ENCODE data around the gene CEP41.

Gene CEP41, protein sequence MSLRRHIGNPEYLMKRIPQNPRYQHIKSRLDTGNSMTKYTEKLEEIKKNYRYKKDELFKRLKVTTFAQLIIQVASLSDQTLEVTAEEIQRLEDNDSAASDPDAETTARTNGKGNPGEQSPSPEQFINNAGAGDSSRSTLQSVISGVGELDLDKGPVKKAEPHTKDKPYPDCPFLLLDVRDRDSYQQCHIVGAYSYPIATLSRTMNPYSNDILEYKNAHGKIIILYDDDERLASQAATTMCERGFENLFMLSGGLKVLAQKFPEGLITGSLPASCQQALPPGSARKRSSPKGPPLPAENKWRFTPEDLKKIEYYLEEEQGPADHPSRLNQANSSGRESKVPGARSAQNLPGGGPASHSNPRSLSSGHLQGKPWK

DNA sequence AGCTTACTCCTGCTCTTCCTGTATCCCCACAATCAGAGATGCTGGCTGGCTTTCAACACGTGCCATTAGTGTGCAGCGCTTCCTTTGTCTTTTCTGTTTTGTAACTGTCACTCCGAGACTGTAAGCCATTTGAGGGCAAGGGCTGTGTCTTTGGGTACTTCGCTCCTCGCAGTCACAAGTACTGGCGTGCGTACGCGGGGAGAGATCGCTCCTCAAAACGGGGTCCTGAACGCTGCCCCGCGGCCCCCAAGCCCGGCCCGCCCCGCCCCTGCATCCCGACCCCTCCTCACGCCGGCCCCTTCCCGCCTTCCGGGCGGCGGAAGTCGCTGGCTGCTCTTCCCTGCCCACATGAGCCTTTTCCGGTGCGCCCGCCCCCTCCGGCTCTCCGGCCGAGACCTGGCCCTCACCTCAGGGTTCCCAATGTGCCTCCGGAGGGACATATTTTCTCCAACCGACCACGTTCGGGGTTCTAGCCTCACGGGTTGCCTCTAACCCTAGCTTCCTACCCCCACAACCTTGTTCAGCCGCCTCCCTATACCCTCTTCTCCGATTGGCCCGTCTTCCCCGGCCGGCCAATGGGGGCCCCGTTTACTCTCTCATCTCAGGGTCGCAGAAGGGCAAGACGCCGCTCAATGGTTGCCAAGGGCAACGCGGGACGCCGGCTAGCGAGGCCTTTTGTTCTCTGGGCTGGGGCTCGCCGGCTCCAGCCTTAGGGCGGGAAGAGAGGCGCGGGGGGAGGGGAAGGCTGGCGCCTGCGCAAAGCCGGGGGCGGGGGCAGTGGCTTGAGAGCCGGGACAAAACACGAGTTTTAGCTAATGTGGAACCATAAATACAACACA, at the start of gene CEP41:
CEP41 (minus strand) TSS at position 490 of the 839 bp plus-strand sequence; CDS start at position 440, 50 bp downstream.
- DNase-seq (ENCODE audit: low read depth, low spot score): peak; percentile 90

DNA sequence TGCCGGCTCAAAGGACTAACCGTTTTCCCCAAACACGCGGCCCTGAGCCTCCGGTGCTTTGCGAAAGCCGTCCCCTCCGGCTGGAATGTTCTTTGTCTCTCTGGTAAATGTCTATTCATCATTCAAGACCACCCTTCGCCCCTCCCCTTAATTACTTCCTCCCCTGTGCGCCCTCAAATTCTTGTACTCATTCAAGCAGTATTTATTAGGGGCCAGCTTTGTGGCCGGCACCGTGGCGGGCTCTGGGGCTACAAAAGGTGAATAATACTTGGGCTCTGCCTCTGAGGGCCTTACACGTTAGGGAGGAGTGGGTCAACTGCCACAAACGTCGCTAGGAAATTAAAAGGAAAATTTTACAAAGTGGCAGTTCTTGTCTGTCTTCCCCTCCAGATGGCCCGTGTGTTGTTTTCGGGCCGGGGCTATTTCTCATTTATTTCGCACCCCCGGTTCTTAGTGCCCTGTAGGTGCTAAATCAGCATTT, 49.5 kb upstream of the CEP41 start:
- no peak for DNase-seq (ENCODE audit: low read depth, low spot score)

DNA sequence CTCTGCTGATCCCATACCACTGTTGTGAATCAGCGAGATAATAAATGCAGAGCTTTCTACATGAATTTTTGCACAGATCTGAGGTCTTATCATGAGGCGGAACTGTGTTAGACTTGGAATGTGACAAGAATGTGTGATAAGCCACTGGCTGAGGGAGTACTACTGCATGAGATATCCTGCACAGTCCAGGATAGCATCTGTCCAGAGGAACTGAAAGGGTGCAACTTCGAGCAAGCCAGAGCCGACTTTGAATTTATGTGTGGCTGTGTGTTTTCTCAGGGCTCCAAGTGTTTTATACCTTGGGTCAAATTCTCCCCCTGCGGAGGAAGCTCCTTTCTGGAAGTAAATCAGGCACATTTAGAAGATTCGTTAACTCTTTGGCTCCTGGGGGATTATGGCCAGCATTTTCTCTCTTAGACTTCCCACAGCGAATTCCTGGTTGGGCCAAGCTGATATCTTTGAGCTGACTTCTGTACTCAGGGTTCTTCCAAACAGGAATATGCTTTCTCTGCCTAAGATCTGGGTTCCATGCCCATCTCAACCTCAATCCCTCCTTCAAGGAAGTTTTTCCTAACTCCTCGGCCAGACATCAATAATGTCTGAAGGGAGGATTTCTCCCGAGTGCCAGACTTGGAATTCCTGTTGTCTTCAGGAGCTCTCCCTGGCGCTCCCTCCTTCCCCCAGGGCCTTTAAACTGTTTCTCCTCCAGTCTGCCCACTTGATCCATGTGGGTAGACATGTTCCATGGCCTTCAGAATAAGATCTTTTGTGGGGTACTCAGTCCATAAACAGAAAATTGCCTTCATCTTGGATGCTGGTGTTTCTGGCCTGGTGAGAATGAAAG, 48.5 kb upstream of the CEP41 start:
- no peak for DNase-seq (ENCODE audit: low read depth, low spot score)

DNA sequence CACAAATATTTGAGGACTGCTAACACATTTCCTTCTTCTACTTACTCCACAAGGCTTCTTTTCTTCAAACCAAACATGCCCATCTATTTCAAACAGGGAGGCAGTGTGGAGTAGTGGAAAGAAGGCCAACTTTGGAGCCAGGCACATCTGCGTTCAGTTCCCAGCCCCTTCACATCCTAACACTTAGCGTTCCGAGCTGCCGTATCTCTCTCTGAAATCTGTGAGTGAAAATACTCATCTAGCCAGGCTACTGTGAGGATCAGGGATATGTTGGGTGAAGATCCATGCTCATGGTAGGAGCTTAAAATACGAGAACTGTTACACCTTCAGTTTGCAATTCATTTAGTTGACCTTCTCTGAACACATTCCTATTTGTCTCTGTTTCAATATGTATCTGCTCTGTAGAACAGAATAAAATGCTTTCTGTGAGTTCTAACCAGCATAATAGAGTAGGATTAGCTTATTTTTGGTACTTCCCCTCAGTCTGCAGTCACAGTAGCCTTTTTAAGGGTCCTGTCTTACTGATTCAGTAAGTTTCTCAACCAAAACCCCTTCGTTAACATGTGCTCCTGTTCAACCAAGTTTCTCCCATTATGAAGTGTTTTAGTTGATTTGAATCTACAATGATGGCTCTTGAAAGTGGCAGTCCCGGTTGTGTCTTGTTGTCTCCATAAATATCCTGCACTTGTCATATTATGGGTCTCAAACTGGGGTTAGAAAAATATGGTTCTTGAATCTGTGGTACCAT, 47.8 kb upstream of the CEP41 start:
- DNase-seq (ENCODE audit: low read depth, low spot score): no peak

DNA sequence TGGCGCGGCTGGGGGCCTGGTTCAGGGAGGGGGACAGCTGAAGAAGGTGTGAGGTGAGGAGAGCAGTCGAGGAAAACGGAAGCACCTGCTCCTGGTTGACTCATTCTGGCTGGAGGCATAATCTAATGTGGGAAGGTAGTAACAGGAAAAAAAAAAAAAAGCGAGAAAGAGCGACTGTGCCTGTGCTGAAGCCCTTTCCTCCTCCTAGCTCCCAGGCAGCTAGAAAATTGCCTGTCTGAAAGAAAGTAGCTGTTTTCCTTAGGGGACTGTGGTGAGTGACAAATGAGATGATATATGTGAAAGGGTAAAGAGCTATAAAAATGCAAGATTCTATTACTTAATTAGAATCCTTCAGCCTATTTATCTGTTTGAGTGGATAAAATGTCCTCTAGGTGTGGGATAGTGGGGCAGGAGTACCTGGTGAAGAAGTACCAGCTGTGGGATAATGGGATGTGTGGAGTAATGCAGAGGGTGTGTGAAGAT, 46.2 kb upstream of the CEP41 start:
- DNase-seq (ENCODE audit: low read depth, low spot score): no peak

DNA sequence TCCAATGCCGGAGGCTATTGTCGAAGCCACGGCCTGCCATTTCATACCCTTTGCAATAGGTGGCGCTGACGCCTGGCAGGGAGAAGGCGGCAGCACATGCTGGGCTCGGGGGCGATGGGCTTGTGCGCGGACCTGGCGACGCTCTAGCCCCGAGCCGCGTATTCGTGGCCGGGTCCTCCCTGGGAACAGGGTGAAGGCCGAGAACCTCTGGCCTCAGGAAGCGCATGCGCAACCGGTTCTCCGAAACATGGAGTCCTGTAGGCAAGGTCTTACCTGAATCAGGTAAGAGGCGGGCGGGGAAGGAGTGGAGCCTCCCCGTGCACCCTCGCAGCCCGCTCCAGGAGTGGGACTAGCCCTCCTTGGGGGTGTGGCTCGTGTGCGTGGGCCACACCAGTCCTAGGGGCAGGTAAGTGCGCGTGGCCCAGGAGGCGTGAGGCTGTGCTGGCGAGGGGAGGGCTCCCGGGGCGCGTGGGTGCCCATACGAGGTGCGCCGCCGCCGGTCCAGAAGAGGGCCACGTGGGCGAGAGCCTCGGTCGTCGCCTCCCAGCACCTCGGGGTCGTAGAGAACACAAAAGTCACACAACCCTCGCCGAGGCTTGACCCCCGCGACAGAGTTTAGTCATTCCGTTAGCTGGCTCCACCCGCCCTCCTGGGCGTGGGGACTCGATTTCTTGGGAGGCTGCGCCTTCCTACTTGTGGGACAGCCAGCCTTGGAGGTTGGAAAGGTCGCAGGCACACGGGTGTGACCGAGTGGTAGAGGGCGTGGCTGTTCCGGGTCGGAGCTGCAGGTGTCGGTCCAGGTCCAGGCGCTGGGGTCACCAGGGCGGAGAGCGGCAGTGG, 45.5 kb upstream of the CEP41 start:
- DNase-seq (ENCODE audit: low read depth, low spot score): peak; percentile 33

DNA sequence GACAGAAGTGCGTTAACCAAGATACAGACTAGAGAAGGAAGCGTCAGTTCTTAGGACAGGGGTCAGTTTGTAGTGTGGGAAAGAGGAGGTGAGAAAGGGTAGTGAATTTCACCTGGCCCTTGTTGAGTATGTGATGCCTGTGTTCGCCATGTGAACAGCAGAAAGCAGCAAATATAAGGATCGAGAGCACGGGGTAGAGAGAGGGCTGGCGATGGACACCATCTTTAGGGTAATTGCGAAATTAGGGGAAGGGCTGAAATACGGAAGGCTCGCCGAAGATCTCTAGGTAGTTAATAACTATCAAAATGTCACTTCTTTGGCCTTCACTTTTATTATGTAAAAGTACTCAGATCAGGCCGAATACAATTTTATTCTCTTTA, 44.9 kb upstream of the CEP41 start:
- no peak for DNase-seq (ENCODE audit: low read depth, low spot score)

DNA sequence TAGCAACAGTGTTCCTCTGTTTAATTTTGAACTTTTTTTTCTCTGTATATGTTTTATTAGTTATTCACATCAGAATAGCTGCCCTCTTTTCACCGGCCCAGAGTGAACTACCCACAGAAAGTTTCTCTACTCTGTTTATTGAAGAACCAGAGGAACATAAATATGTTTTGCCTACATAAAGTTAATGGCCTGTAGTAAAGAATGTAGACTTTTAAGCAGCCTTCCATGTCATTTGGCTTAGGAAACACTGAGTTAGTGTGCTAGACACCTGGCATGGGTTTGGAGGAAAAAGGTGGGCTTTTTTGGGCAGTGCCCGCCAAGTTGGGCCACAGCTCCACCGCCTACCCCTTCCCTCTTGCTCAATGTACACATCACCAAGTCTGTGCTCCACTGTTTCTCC, 42.2 kb upstream of the CEP41 start:
- DNase-seq (ENCODE audit: low read depth, low spot score): no peak

DNA sequence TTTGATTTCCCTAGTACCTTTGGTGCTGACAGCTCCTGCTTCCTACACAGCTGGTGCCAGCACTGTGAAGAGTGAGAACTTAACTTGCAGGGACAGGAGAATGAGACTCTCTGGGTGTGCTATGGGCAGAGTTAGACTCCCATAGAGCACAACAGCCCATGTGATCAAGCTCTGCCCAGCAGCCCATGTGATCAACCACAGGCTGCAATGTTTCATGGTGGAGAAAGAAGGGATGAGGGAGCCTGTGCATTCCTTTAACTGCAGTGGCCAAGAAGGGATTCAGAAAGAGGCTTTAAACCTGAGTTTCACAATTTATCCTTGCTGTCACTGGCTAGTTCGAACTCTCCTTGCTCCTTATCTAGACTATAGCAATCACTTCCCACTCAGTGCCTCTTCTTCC, 41.1 kb upstream of the CEP41 start:
- no peak for DNase-seq (ENCODE audit: low read depth, low spot score)

DNA sequence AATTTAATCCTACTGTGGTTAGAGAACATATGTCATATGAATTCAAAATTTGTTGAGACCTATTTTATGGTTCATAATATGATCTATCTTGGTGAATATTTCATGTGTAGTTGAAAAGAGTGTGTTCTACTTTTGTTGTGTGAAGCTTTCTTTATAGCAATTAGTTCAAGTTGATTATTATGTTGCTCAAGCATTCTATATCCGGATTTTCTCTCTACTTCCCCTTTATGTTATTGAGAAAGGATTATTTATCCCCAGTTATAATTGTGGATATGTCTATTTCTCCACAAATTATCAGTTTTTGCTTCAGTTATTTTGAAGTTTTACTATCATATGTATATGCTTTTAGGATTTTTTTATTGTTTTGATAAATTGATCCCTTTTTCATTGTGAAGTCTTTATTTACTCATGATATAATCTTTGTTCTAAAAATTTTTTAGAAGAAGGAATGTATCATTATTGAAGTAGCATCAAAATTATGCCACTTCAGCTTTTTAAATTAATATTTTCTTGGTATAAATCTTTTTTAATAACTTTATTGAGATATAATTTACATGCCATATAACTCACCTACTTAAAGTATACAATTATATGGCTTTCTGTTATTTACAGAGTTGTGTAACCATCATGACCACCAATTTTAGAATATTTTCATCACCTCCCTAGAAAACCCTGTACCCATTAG, 39.0 kb upstream of the CEP41 start:
- no peak for DNase-seq (ENCODE audit: low read depth, low spot score)

DNA sequence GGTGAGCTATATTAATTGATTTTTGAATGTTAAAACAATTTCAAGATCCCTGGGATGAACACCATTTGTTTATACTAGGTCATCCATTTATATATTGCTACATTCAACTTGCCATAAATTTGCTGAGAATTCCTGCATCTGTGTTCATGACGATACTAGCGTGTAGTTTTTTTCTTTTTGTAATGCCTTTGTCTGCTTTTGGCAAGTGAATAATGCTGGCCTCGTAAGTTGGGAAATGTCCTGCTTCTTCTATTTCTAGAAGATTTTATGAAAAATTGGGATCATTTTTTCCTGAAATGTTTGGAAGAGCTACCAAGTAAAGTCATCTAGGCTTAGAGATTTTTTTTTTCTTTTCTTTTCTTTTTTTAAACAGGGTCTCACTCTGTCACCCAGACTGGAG, 38.2 kb upstream of the CEP41 start:
- no peak for DNase-seq (ENCODE audit: low read depth, low spot score)

DNA sequence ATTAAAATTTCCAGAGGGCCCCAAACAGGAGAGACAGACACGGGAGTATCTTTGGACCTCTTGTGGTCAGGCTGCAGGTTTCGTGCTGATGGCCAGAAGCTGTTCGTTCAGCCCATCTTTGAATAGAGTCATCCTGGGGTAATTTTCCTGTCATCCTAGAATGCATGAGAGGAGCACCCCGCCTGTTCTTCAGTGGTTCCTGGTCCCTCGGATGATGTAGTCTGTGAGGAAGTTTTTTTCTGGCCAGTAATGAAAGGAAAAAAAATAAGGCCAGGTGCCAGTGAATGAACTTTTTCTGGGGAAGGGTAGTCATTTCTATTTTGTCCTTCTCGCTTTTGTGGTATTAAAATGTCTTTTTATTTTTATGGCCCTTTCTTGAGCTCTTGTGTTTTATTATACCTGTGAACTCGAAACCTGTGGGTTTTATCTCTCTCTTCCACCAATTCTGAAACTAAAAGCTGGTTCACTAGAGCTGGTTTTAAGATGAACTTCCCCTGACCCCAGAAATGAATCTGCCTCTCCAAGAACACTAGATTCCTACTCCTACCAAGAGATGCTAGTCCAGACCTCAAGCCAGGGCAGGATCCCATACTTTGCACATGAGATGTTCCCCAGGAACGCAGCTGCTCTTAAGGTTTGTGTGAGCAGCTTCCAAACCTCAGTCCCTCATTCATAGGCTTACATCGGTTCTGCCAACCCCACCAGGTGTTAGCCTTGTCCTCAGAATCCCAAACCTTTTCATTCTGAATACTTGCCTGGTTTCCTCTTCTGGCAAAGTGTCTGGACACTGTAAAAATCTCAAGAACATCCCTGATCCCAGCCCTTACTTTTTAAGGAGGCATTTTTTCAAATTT, 35.7 kb upstream of the CEP41 start:
- DNase-seq (ENCODE audit: low read depth, low spot score): no peak

DNA sequence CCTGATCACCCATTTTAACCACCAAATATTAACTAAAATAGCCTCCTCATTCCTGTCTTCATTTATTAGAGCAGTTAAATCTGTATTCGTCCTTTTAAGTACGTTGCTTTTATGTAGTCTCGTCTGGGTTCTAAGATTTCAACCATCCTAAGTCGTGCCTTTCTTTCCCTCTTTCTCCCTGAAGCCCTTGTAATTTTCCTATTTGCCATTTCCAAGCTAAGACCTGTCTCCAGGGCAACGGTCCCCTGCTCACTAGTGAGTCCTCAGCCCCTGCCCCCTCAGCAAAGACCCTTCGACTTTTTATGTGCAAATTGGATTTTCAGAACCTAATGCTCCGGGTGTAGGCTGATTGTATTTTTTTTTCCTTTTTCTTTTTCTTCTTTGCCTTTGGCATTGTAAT, 35.0 kb upstream of the CEP41 start:
- DNase-seq (ENCODE audit: low read depth, low spot score): no peak

DNA sequence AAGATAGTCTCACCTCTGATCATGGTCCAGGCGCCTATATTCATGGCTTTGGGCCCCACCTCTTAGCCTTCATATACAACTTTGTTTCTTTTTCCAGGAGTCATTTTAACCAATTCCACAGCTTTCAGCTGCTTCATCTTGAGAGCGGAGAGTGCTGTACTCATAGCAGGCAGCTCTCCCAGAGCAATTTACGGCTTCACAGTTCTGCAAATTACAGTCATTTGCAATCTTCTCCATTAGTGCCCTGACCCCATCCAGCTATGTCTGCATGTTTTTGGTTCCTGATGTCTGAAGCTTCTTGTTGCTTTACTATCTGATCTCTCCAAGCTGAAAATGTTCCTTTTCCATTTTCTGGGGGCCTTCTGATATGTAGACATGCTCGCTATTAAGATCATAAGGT, 33.1 kb upstream of the CEP41 start:
- no peak for DNase-seq (ENCODE audit: low read depth, low spot score)

DNA sequence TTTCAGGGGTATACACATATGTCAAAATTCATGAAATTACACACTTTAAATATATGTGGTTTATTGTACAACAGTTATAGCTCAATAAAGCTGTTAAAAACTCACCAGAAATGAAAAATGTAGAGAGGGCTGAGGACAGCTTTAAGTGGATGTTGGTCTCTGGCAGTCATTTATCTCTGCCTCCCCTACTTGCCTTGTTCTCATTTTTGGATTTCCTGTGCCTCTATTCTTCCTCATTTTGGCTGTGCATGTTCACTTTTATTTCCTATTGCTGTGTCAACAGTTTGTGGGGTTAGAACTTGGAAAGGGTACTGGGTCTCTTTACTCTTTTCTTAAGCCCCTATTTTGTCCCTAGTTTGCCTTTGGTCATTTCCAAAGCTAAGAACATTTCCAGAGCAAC, 32.5 kb upstream of the CEP41 start:
- no peak for DNase-seq (ENCODE audit: low read depth, low spot score)

DNA sequence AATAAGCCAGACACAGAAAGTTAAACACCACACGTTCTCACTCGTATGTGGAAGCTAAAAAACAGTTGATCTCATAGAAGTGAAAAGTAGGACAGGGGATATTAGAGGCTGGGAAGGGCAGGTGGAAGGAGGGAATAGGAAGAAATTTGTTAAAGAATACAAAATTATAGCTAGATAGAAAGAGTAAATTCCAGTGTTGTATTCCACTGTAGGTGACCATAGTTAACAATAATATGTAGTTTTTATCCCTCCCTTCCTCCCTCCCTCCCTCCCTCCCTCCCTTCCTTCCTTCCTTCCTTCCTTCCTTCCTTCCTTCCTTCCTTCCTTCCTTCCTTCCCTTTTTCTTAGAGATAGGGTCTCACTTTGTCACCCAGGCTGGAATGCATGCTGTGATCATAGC, 31.2 kb upstream of the CEP41 start:
- DNase-seq (ENCODE audit: low read depth, low spot score): no peak

DNA sequence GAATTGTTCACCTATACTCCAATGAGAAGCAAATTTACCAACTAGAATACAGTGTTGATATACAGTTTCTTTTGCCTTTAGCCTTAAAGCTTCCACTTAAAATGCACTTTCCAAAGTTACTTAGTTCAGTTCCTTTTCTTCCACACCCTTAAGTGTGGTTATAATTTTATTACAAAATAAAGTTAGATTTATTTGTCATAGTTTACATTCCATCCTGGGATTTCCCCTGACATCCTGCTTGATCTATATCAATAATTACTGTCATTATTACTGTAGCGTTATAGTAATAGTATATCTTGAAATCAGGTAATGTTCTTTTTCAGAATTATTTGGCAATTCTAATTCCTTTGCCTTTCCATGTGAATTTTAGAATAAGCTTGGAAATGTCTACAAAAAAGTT, 27.8 kb upstream of the CEP41 start:
- no peak for DNase-seq (ENCODE audit: low read depth, low spot score)

DNA sequence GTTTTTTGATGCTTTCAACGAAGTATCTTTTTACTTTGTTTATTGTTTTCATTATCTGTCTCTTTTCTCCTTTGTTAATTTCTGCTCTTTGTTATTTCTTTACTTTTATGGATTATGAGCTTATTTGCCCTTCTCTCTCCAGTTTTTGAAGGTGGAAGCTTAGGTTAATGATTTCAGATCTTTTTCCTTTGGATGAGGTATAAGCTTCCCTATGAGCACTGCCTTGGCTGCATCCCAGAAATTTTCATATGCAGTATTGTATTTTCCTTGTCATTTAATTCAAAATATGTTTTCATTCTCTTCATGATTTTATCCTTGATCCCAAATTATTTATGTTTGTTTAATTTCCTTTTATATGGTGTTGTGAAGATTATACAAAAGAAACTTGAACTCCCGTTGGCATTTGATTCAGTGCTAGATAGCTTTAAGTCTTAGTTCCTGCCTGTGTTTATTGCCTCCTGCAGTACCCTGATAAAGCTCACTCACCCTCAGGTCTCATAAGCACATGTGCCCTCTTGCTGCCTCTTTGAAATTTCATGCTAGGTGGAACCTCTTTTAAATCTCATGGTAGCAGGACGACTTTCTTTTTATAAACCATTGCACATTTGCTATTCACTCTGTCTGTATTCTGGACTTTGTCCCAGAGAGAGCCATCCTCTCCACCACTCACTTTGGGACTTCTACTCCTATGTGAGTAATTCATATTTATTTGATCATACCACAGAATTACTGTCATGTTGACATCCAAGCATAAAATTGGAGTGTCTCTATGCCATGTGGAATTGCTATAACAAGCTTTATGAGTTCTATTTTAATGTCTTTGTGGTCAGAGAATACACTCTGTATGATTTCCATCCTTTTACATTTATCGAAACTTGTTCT, 23.0 kb upstream of the CEP41 start:
- DNase-seq (ENCODE audit: low read depth, low spot score): no peak
